ENCODE measurements around the gene PRKAG1. TPM values are rescaled to one million over a fixed set of nuclear protein-coding genes. Genes with fewer than 3 reads are reported as not detected.

Gene PRKAG1
- total RNA-seq, 4 donors from 2014 or later = 55.9 to 79.9 (median 64.2) TPM

DNA sequence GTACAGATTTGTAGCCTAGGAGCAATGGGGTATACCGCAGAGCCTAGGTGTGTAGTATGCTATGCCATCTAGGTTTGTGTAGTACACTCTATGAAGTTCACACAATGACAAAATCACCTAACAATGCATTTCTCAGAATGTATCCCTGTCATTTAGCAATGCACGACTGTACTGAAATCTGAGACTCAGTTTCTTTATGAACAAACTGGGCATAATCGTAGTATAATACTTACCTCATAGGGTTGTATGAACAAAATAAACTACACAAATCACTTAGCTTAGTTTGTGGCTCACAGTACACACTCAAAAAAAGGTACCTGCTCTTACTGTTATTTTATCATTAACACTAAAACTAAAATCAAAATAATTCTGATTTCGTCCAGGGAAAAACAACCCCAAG, 6.9 kb upstream of the PRKAG1 start:
- Histone ChIP-seq H3K4me1 (no peaks in the 10 kb centered on the region), H3K9me3 (no peaks in the 10 kb centered on the region), H3K36me3 (peaks cover 0 to 94% of the 10 kb centered on the region in 2 donors), H3K27me3 (no peaks in the 10 kb centered on the region), H3K4me3 (no peak overlapping the region), H3K27ac (no peak overlapping the region)
- no peak for TF ChIP-seq EP300 (IDR thresholded peaks at IDR 0.05)
- no peak for TF ChIP-seq POLR2A (IDR thresholded peaks at IDR 0.05)
- TF ChIP-seq, protein P1, sequence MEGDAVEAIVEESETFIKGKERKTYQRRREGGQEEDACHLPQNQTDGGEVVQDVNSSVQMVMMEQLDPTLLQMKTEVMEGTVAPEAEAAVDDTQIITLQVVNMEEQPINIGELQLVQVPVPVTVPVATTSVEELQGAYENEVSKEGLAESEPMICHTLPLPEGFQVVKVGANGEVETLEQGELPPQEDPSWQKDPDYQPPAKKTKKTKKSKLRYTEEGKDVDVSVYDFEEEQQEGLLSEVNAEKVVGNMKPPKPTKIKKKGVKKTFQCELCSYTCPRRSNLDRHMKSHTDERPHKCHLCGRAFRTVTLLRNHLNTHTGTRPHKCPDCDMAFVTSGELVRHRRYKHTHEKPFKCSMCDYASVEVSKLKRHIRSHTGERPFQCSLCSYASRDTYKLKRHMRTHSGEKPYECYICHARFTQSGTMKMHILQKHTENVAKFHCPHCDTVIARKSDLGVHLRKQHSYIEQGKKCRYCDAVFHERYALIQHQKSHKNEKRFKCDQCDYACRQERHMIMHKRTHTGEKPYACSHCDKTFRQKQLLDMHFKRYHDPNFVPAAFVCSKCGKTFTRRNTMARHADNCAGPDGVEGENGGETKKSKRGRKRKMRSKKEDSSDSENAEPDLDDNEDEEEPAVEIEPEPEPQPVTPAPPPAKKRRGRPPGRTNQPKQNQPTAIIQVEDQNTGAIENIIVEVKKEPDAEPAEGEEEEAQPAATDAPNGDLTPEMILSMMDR (IDR thresholded peaks at IDR 0.05) = no peak
- TF ChIP-seq POLR2AphosphoS5 (IDR thresholded peaks at IDR 0.05) = no peak
- ATAC-seq = no peak
- 81 to 95% methylated on average over 4 of the region's 4 CpGs for WGBS, 2 donors (ENCODE audit: low coverage in 1 of 2)

DNA sequence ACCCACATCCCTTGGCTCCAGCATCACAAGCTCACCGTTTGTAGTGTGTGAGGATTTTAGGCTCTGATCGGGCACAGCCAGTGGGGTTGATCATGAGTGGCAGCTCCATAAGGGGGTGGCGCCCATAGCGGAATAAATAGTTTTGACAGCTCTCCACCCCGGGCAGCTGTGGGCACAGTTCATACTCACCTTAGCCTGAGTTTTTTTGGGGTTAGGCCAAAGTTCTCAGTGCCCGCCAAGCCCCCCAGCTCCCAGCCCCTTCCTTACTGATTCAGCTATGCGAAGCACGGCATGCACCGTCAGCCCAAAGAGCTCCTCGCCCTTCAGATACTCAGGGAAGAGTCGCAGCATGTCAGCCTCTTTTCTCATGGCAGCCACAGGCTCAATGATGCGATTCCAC, 6.0 kb upstream of the PRKAG1 start:
- H3K4me1 ChIP-seq = peaks cover 0 to 4% (median 0%) of the 10 kb centered on the region in 3 donors
- peaks cover 0 to 93% of the 10 kb centered on the region in 2 donors for H3K36me3 ChIP-seq
- WGBS, 2 donors (ENCODE audit: low coverage in 1 of 2) = 84 to 91% methylated on average over 5 to 7 of the region's 12 CpGs
- no peak overlapping the region for H3K27ac ChIP-seq
- H3K9me3 ChIP-seq = no peaks in the 10 kb centered on the region
- no peak for ATAC-seq
- TF ChIP-seq POLR2A (IDR thresholded peaks at IDR 0.05) = no peak
- no peak for TF ChIP-seq POLR2AphosphoS5 (IDR thresholded peaks at IDR 0.05)
- no peak for TF ChIP-seq EP300 (IDR thresholded peaks at IDR 0.05)
- TF ChIP-seq, protein P1 (IDR thresholded peaks at IDR 0.05) = no peak
- H3K27me3 ChIP-seq = no peaks in the 10 kb centered on the region
- H3K4me3 ChIP-seq = no peak overlapping the region

DNA sequence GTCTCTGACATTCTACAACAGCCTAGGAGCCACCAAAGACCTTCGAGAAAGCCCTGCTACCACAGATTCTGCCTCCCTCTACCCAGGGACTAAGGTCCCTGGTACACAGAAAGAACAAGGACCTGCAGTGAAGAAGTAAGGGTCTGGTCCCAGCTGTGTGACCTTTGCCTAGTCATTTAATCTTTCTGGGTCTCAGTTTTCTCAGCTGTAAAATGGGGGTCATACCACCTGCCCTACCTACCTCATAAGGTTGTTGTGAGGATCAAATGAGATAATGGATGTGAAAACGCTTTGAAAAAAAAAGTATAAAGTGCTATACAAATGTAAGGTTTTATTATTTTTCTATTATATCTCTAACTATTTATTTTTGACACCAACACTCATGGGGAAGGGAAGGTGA, 5.2 kb upstream of the PRKAG1 start:
- no peaks in the 10 kb centered on the region for H3K27me3 ChIP-seq
- ATAC-seq = no peak
- H3K4me1 ChIP-seq = peaks cover 0 to 9% (median 4%) of the 10 kb centered on the region in 3 donors
- no peak for TF ChIP-seq EP300 (IDR thresholded peaks at IDR 0.05)
- TF ChIP-seq POLR2AphosphoS5 (IDR thresholded peaks at IDR 0.05) = no peak
- no peak for TF ChIP-seq POLR2A (IDR thresholded peaks at IDR 0.05)
- TF ChIP-seq, protein P1 (IDR thresholded peaks at IDR 0.05) = no peak
- H3K4me3 ChIP-seq = no peak overlapping the region
- H3K27ac ChIP-seq = no peak overlapping the region
- peaks cover 0 to 85% of the 10 kb centered on the region in 2 donors for H3K36me3 ChIP-seq
- WGBS, 2 donors (ENCODE audit: low coverage in 1 of 2) = 92 to 100% methylated on average over 1 to 2 of the region's 2 CpGs
- no peaks in the 10 kb centered on the region for H3K9me3 ChIP-seq

DNA sequence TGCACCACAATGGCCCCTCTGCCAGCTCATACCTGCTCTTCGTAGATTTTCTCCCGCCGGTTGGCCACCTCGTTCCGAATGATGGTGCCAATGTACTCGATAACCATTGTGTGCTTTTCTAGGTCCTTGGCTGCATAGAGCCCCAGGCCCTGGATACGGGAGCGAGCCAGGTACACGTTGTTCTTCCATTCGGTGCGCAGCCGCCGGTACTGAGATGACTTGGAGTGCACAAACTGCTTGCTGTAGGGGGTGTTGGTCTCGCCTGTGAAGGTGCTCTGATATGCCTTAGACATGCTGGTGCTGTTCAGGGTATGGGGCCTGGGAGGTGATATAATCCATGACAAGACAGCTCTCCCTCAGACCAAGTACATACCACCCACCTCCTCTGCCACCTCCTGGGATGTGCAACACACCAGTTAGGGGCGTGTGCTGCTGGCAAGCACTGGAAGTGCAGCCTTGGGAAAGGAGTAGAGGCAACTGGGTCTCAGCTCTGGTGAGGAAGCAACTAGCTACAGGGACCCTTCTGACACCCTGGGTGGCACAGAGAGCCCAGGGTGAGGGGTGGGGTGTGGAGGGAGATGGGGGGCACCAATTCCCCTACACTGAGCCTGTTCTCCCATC, 4.1 kb upstream of the PRKAG1 start:
- Histone ChIP-seq H3K36me3 (peaks cover 0 to 74% of the 10 kb centered on the region in 2 donors), H3K27me3 (no peaks in the 10 kb centered on the region), H3K27ac (no peak overlapping the region), H3K4me3 (no peak overlapping the region), H3K4me1 (peaks cover 1 to 14% (median 7%) of the 10 kb centered on the region in 3 donors), H3K9me3 (no peaks in the 10 kb centered on the region)
- no peak for TF ChIP-seq POLR2AphosphoS5 (IDR thresholded peaks at IDR 0.05)
- no peak for TF ChIP-seq POLR2A (IDR thresholded peaks at IDR 0.05)
- TF ChIP-seq, protein P1 (IDR thresholded peaks at IDR 0.05) = no peak
- no peak for TF ChIP-seq EP300 (IDR thresholded peaks at IDR 0.05)
- WGBS, 2 donors (ENCODE audit: low coverage in 1 of 2) = 80 to 87% methylated on average over 4 to 8 of the region's 15 CpGs
- no peak for ATAC-seq

DNA sequence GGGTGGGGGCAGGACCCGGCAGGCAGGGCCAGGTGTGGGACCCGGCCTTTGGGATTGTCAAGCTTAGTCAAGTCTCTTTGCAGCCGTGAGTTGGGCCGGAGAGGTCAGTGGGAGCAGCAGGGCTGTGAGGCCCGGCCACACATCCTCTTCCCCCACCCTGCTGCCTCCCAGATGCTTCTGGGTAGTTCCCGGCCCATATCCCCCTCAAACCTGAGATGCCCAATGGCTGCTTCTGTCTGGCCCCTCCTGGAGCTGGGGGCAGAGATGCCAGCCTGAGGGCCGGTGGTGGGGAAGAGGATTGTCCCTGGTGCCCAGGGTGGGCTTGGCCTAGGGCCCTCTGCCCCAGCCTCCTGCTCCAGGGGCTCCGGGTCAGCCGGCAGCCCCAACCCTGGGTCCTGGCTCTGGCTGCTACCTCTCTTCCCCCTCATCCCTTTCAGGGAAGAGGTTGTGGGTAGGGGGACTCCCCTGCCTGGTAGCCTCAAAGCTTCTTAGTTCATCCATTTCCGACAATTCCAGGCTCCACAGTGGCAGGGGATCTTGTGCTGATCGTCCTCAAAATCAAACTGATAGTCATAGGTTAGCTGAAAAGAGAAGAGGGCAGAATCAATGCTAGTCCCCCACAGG, 2.8 kb upstream of the PRKAG1 start:
- Histone ChIP-seq H3K4me3 (no peak overlapping the region), H3K27me3 (no peaks in the 10 kb centered on the region), H3K27ac (no peak overlapping the region), H3K4me1 (peaks cover 4 to 26% (median 13%) of the 10 kb centered on the region in 3 donors), H3K36me3 (peaks cover 0 to 61% of the 10 kb centered on the region in 2 donors), H3K9me3 (no peaks in the 10 kb centered on the region)
- 60 to 71% methylated on average over 5 to 6 of the region's 11 CpGs for WGBS, 2 donors (ENCODE audit: low coverage in 1 of 2)
- ATAC-seq = no peak
- no peak for TF ChIP-seq EP300 (IDR thresholded peaks at IDR 0.05)
- no peak for TF ChIP-seq POLR2AphosphoS5 (IDR thresholded peaks at IDR 0.05)
- TF ChIP-seq, protein P1 (IDR thresholded peaks at IDR 0.05) = no peak
- TF ChIP-seq POLR2A (IDR thresholded peaks at IDR 0.05) = no peak

All from gastroesophageal sphincter (tissue), 4 donors.